Liver (tissue), 2 donors: ENCODE results near the gene PLCB2.

Experiments
- CTCF ChIP-seq: fragments of 150-350 bp; IDR thresholded peaks from 2 replicates; pipeline ENCODE4 v1.5.1; 2017; ENCODE audit warnings: improper control_type of control experiment, low read depth, low read length; ENCODE audit not compliant: missing input control
- REST ChIP-seq: IDR thresholded peaks from 2 replicates; pipeline ENCODE4 v1.6.1; 2016; ENCODE audit warnings: antibody characterized with exemption, mild to moderate bottlenecking
- donor health status: healthy.

GRCh38 chr15:40323239-40323952 lies 15.7 kb upstream of the PLCB2 start, which contains the start of gene INAFM2:
- peak; percentile 53 for TF ChIP-seq REST
- peak; percentile 50 for TF ChIP-seq CTCF
